ENCODE results near the gene GRM7.

The GRM7 gene

DNA sequence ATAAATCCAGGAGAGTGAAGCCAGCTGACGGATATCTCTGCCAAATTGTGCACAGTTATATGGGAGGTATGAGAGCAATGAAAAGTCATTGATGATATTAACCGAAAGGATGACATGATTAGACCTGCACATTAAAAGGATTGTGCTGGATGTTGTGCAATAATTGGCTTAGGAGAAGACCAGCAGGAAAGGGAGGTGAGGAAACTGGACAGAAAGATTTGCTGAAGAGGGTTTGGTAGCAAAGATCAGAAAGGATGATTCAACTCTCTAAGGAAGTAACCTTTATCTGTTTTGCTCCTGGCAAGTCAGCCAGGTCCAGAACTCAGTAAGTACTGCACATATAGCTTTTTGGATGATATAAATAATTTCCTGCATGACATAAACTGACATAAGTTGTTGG lies 704.7 kb downstream of the GRM7 start:
- TF ChIP-seq EZH2phosphoT487 (IDR thresholded peaks at IDR 0.05; ENCODE audit: low read length) (no peak), EZH2 (optimal IDR thresholded peaks at IDR 0.05; ENCODE audit: low read depth, low read length) (no peak)
- TF ChIP-seq, protein P1, sequence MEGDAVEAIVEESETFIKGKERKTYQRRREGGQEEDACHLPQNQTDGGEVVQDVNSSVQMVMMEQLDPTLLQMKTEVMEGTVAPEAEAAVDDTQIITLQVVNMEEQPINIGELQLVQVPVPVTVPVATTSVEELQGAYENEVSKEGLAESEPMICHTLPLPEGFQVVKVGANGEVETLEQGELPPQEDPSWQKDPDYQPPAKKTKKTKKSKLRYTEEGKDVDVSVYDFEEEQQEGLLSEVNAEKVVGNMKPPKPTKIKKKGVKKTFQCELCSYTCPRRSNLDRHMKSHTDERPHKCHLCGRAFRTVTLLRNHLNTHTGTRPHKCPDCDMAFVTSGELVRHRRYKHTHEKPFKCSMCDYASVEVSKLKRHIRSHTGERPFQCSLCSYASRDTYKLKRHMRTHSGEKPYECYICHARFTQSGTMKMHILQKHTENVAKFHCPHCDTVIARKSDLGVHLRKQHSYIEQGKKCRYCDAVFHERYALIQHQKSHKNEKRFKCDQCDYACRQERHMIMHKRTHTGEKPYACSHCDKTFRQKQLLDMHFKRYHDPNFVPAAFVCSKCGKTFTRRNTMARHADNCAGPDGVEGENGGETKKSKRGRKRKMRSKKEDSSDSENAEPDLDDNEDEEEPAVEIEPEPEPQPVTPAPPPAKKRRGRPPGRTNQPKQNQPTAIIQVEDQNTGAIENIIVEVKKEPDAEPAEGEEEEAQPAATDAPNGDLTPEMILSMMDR (IDR thresholded peaks at IDR 0.05; ENCODE audit: low read length), result no peak

DNA sequence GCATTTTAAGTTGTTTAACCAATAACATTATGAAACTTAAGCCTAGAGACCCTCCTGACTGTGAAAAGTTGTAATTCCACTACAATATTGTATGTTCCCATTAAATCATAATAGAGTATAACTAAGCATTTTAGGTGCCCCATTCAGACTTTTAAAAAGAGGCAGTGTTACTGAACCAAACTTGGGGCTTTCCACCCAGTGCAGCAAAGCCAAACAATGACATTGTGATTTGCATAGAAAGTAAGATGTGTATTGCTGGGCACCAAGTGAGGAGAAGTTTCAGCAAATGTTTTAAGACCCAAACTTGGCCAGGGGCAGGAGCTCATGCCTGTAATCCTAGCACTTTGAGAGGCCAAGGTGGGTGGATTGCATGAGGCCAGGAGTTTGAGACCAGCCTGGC lies 706.2 kb downstream of the GRM7 start:
- TF ChIP-seq, protein P1 (IDR thresholded peaks at IDR 0.05; ENCODE audit: low read length), result no peak
- no peak for TF ChIP-seq EZH2 (optimal IDR thresholded peaks at IDR 0.05; ENCODE audit: low read depth, low read length)
- no peak for TF ChIP-seq EZH2phosphoT487 (IDR thresholded peaks at IDR 0.05; ENCODE audit: low read length)
- Histone ChIP-seq H3K9ac (ENCODE audit: low read length) (no peak overlapping the region), H3K4me3 (ENCODE audit: low read length) (no peak overlapping the region), H3K27ac (ENCODE audit: low read length) (no peak overlapping the region), H3F3A (ENCODE audit: insufficient read depth, low read length) (no peaks in the 10 kb centered on the region), H3K4me1 (ENCODE audit: low read length) (no peaks in the 10 kb centered on the region), H3K36me3 (replicated peaks; ENCODE audit: insufficient read depth, low read length) (no peaks in the 10 kb centered on the region), H2AFZ (ENCODE audit: low read length) (no peak overlapping the region), H3K9me2 (replicated peaks; ENCODE audit: insufficient read depth, low read length) (no peaks in the 10 kb centered on the region), H3K27me3 (replicated peaks; ENCODE audit: insufficient read depth, low read length) (no peaks in the 10 kb centered on the region), H3K4me2 (ENCODE audit: low read depth, low read length) (no peak overlapping the region), H4K20me1 (ENCODE audit: insufficient read depth, low read length) (no peaks in the 10 kb centered on the region), H3K9me3 (replicated peaks; ENCODE audit: insufficient read depth, low read length) (no peaks in the 10 kb centered on the region), H3K79me2 (ENCODE audit: low read length) (no peaks in the 10 kb centered on the region)
- peak; percentile 10 for DNase-seq

More for the DNA sequence above, 704.7 kb downstream of the GRM7 start:
- no peaks in the 10 kb centered on the region for H3K9me2 ChIP-seq (replicated peaks; ENCODE audit: insufficient read depth, low read length)
- H3K9me3 ChIP-seq (replicated peaks; ENCODE audit: insufficient read depth, low read length), result no peaks in the 10 kb centered on the region
- no peaks in the 10 kb centered on the region for H3K36me3 ChIP-seq (replicated peaks; ENCODE audit: insufficient read depth, low read length)
- no peak overlapping the region for H2AFZ ChIP-seq (ENCODE audit: low read length)
- no peaks in the 10 kb centered on the region for H4K20me1 ChIP-seq (ENCODE audit: insufficient read depth, low read length)
- no peaks in the 10 kb centered on the region for H3K79me2 ChIP-seq (ENCODE audit: low read length)
- H3K27me3 ChIP-seq (replicated peaks; ENCODE audit: insufficient read depth, low read length), result no peaks in the 10 kb centered on the region
- H3K9ac ChIP-seq (ENCODE audit: low read length), result no peak overlapping the region
- no peak overlapping the region for H3K4me3 ChIP-seq (ENCODE audit: low read length)
- no peaks in the 10 kb centered on the region for H3F3A ChIP-seq (ENCODE audit: insufficient read depth, low read length)
- no peak for DNase-seq
- no peak overlapping the region for H3K27ac ChIP-seq (ENCODE audit: low read length)
- H3K4me1 ChIP-seq (ENCODE audit: low read length), result no peaks in the 10 kb centered on the region
- no peak overlapping the region for H3K4me2 ChIP-seq (ENCODE audit: low read depth, low read length)

DNA sequence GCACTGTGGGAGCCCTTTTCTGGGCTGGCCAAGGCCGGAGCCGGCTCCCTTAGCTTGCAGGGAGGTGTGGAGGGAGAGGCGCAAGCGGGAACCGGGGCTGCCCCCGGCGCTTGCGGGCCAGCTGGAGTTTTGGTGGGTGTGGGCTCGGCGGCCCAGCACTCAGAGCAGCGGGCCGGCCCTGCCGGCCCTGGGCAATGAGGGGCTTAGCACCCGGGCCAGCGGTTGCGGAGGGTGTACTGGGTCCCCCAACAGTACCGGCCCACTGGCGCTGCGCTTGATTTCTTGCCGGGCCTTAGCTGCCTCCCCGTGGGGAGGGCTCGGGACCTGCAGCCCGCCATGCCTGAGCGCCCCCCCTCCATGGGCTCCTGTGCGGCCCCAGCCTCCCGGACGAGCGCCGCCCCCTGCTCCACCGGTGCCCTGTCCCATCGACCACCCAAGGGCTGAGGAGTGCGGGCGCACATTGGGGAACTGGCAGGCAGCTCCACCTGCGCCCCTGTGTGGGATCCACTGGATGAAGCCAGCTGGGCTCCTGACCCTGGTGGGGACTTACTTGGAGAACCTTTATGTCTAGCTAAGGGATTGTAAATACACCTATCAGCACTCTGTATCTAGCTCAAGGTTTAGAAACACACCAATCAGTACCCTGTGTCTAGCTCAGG lies 707.7 kb downstream of the GRM7 start:
- Histone ChIP-seq H3F3A (ENCODE audit: insufficient read depth, low read length) (no peaks in the 10 kb centered on the region), H3K36me3 (replicated peaks; ENCODE audit: insufficient read depth, low read length) (no peaks in the 10 kb centered on the region), H3K27me3 (replicated peaks; ENCODE audit: insufficient read depth, low read length) (no peaks in the 10 kb centered on the region), H3K9me2 (replicated peaks; ENCODE audit: insufficient read depth, low read length) (no peaks in the 10 kb centered on the region), H3K4me3 (ENCODE audit: low read length) (no peak overlapping the region), H3K4me2 (ENCODE audit: low read depth, low read length) (no peak overlapping the region), H3K79me2 (ENCODE audit: low read length) (no peaks in the 10 kb centered on the region), H4K20me1 (ENCODE audit: insufficient read depth, low read length) (no peaks in the 10 kb centered on the region), H3K4me1 (ENCODE audit: low read length) (no peaks in the 10 kb centered on the region), H3K9me3 (replicated peaks; ENCODE audit: insufficient read depth, low read length) (no peaks in the 10 kb centered on the region), H3K9ac (ENCODE audit: low read length) (no peak overlapping the region), H2AFZ (ENCODE audit: low read length) (no peak overlapping the region), H3K27ac (ENCODE audit: low read length) (no peak overlapping the region)
- DNase-seq, result no peak
- TF ChIP-seq EZH2phosphoT487 (IDR thresholded peaks at IDR 0.05; ENCODE audit: low read length), result no peak
- TF ChIP-seq, protein P1 (IDR thresholded peaks at IDR 0.05; ENCODE audit: low read length), result no peak
- TF ChIP-seq EZH2 (optimal IDR thresholded peaks at IDR 0.05; ENCODE audit: low read depth, low read length), result no peak
